Measurements from ENCODE around the gene RSRC1.
"Not testable (repeated sequence)": the region's sequence is repeated elsewhere in the genome, so short reads cannot be mapped to it uniquely, and the experiment has no call there.

Gene RSRC1

DNA sequence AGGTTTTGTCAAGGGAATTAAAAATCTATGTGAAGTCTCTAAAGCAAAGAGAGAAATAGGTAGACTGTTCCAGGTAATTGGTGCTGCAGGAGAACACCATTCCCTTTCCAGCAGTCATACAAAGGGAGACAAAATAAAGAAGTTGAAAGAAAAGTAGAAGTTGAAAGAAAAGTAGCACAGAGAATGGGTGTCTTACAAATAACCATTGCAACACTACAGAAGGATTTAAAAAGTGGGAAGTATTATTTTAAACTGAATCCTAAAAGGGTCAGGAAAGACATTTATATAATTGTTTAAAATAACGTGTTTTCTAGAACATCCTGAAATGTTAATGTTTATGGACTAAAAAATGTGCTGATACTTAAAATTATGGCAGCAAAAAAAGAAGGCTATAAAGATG lies 223.8 kb downstream of the RSRC1 start:
- DNase-seq, result no peak

DNA sequence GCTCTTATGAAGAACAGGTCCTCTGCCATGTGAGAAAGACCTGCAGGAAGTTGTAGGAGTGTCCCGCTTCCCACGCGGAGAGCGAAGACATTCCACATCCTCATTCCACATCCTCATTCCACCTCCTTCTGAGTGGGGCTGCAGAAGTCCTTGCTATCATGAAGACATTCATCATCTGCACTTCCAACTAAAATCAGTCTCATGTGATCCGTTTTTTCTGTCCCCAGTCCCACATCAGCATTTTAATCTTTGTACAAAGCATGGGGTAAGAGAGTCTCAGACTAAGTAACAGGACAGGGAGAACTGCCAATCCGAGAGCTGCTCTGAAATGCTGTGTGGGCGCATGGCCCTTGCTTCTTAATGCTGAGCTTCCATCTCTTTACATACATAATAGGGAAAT lies 227.2 kb downstream of the RSRC1 start:
- DNase-seq, result no peak

DNA sequence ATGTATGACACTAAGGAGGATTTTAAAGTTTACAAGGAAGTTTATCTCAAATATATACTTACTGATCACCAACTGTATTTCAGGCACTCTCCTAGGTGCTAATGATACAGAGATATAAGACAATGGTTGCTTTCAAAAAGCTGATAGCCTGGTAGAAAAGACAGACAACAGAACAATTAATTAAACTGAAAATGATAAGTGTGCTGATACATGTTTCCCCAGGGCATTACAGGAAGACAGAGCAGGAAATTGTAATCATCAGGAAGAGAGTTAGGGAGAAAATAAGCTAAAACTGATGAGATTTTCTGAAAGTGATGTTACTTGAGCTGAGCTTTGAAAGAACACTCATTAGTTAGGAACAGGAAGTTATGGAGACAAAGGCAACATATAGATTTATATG lies 229.7 kb downstream of the RSRC1 start:
- no peak for DNase-seq

DNA sequence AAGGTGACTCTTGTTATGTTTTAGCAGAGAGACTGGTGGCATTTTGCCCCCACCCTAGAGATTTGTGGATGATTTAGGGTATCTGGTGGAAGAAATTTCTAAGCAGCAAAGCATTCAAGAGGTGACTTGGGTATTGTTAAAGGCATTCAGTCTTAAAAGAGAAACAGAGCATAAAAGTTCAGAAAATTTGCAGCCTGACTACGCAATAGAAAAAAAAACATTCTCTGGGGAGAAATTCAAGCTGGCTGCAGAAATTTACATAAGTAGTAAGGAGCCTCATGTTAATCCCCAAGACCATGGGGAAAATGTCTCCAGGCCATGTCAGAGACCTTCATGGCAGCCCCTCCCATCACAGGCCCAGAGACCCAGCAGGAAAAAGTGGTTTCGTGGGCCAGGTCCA lies 231.1 kb downstream of the RSRC1 start:
- not testable (repeated sequence) for DNase-seq

DNA sequence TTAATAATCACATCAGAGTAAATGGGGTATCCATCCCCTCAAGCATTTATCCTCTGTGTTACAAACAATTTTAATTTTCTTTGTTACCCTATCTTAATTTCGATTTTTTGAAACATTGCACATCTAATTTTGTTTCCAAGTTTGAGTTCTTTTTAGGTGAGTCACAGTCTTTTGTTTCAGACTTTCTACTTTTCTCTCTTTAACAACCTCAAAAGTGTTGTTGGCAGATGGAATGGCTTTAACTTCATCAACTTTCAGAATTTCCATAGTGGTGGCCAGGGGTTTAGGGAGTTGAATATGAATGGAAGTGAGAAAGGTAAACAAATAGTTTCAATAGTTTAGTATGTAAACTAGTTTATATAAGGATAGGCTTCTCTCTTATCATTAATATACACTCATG lies 238.1 kb downstream of the RSRC1 start:
- DNase-seq, result no peak

DNA sequence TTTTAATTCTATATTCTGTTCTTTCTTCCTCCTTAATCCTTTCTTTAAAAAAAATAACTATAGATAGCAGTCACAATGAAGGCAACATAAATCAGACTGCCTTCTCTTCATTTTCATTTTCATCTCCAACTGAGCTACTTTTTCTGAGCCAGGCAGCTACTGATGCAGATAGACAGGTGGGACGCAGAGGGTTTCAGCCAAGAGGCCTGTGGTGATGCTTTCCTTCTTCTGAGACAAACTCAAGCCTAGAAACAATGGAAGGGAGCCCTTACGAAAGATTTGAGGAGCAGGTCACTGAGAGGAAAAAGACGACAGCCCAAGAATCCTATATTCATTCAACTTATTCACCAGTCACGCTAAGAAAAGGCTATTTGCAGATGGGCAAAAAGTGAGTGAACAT lies 241.1 kb downstream of the RSRC1 start:
- no peak for DNase-seq

DNA sequence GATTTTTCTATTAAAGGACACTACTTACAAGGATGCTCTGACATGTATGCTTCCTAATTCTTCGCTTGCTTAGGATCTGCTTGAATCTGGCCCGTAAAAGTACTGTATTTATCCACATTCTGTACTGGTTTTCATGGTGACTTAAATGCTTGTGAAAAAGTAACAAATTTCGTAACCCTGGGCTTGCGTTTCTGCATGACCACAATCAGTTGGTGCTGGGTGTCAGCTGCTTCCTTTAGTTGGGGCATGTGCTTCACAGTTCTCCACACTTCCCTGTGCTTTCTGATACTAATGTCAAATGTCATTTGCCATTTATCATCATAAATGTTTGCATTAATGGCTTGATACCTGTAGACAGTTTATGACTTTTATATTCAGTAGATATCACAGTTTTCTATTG lies 242.7 kb downstream of the RSRC1 start:
- no peak for DNase-seq

DNA sequence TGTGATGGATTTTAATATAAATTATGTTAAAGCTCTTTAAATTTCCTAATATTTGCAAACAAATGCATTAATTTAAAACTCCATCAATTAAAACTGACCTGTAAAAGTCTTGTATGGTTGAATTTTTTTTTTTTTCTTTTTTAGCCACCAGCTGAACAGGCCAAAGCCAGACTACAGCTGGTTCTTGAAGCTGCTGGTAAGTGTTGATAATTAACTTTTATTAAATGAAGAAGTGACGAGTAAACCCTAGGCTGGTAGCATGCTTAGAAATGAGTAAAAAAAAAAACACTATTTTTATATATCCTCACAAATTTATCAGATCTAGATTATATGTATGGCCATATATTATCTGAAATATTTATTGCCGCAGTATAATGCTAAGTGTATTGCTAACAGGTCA lies 244.8 kb downstream of the RSRC1 start:
- no peak for DNase-seq

DNA sequence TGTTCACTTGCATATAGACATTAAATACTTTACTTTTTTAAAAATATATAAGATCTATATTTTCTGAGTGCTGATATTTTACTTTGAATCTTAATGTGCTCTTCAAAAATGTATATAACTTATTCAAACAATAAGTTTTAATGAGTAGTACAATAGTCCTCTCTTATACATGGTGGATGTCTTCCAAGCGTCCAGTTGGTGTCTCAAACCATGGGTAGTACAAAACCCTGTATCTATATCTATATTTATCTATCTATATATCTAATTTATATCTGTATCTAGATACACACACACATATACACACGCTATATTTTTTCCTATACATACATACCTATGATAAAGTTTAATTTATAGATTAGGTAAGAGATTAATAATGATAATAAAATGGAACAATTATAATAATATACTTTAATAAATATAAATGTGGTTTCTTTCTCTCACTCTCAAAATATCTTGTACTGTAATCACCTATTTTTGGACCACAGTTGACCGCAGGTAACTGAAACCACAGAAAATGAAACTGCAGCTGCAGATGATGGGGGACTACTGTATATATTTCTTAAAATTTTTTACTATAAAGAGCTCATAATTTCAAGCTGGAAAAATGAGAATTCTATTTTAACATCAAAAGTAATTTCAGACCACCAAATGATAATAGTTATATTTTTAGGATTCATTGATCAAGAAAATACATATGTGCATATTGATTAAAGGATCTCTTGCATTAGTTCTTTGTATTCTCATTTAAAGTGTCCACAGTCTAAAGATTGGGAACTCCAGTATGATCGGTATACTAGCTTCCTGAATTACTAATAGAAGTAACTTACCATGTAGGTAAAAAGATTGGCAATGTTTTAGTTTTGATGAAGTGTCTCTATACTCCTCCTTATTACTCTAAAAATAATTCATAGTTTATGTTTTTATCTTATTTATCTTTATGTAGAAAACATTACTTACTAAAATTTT lies 246.0 kb downstream of the RSRC1 start:
- DNase-seq, result no peak

DNA sequence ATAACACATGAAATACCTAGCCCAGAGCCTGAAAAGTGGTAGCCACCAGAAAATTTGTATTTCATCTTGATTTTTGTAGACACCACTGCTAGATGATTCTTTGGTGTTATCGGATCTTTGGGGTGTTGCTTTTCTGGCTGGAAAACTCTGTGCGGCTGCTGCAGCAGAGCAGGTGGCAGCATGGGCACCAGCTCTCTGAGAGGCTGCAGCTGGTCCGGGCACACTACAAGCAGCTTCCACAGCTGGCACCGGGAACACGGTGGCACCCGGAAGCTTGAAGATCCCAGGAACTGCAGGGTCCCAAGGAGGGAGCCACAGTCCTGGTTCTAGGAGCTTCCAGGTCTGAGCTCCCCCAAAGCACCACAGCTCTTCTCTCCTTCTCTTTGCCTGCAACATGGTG lies 249.4 kb downstream of the RSRC1 start:
- no peak for DNase-seq

DNA sequence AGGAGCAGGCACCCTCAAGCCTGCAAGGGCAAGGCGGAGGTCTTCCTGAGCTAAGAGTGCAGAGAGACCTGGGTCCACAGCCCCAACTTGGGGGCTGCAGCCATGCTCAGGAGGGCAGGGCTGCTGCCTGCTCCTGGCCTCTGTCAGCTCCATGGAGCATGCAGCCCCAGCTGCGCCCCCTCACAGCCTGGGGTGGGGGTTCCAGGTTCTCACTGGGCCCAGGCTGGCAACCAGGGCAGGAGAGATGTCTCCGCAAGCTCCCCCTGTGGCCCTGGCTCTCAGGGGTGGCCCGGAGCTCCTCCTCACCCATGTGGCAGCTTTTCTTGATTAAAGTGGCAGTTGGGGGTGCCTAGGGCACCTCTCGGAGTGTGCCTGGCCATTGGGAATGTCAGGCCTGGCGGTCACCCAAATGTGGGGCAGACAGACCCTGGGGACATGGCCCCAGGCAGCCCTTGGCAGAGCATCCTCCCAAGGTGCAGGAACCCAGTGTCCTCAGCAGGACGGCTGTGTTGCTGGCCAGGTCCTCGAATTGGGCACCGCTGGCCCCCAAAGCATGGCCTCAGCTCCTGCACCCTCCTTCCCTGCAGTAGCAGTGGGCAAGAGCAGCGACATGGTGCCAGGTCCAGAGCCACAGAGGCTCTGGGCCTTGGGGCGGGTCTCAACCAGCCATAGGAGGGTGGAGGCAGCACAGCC lies 251.0 kb downstream of the RSRC1 start:
- no peak for DNase-seq

DNA sequence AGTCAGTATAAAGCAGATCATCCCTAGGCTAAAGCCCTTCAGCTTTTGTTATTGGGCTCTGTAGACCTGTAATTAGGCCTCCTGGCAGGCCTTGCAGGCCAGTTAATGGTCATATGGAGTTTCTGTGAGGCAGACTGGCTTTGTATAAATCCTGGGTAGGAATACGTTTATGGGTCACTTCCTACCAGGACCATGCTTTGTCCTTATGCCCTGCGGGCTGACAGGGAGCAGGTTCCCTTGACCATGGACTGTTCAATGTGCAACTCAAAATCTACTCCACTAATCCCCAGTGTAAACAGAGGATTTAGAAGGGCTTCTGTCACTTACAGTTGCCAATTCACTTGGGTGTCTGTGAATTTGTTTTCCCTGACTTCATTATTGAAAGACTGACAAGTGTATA lies 258.4 kb downstream of the RSRC1 start:
- no peak for DNase-seq

DNA sequence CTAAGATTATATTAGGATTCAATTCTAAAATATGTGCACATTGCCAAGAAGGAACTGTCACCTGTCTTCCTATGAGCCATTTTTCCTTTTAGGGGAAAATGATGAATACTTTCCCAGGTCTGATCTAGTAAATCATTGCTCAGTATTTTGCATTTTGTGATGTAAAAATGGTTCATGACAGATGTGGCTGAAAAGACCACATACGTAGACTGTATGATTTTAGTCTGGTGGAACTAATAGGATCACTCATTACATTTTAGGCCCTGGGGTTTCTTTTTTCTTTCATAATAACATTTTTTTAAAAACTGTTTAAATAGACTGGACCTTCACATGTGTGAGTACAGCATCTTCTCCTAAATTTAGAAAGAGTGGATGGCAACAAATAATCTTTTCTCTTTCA lies 259.4 kb downstream of the RSRC1 start:
- no peak for DNase-seq

DNA sequence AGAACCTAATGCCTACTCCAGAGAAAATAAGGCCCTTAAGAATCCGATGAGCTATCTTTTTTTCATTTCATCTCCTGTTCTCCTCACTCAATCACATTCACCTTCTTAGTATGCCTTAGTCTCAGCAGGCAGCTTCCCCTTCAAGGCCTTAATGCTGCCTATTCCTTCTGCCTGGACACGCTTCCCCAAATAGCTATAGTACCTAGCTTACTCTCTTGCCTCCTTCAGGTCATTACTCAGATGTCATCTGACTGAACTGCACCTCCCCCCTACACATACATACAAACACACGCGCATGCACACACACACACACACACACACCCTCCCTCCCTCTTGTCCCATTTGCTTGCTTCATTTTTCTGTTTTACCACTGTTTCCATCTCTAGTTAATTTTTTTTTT lies 269.6 kb downstream of the RSRC1 start:
- DNase-seq, result no peak

DNA sequence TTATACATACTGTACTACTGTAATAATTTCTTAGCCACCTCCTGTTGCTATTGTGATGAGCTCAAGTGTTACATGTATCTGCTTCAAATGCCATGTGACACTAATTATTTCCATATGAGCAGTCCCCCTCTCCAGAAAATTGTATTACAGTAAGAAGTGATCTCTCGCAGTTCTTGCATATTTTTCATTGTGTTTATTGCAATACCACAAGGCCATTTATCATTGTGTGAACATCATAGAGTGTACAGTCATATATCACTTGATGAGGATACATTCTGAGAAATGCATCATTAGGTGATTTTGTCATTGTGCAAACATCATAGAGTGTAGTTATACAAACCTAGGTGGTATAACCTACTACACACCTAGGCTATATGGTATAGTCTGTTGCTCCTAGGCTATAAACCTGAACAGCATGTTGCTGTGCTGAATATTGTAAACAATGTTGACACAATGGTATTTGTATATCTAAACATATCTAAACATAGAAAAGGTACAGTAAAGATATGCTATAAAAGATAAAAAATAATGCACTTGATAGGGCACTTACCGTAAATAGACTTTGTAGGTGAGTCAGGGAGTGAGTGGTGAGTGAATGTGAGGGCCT lies 271.5 kb downstream of the RSRC1 start:
- no peak for DNase-seq

DNA sequence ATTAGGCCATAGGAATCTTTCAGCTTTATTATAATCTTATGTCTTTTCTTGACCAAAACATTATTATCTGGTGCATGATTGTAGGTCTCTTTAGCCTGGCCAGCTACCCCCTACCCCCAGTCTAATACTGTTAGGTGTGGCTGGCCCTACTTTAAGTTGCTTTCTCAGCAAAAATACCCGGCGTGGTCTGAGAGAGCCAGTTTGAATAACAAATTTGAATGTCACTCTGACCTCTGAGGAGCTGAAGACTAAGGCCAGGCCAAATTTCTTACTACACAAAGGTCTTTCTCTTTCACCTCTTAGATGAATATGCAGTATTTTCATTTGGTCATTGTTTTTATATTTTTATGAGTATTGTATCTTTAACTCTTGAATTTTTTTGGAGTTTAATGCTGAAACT lies 272.6 kb downstream of the RSRC1 start:
- no peak for DNase-seq

DNA sequence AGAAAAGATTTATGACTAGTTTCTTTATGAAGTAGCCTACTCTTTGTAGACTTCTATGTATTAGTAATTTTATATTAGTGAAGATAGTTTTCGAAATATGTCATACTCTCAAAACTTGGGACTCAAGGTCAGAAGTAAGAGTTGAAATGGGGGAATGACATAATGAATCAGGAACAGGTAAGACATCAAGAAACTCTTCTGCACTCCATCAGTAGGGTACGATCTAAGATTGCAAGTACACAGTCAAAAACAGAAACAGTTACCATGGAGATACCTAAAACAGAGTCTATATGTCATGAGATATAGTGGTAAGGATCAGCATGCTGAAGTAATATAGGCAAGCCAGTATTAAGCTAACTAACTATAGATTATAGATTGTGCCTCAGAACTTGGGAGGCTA lies 274.1 kb downstream of the RSRC1 start:
- DNase-seq, result no peak

DNA sequence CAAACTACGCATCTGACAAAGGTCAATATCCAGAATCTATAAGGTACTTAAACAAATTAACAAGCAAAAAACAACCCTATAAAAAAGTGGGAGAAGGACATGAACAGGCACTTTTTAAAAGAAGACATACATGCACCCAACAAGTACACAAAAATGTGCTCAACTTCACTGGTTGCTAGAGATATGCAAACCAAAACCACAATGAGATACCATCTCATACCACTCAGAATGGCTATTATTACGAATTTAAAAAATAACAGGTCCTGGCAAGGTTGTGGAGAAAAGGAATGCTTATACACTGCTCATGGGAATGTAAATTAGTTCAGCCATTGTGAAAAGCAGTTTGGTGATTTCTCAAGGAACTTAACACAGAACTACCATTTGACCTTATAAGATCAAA lies 285.5 kb downstream of the RSRC1 start:
- DNase-seq, result no peak

DNA sequence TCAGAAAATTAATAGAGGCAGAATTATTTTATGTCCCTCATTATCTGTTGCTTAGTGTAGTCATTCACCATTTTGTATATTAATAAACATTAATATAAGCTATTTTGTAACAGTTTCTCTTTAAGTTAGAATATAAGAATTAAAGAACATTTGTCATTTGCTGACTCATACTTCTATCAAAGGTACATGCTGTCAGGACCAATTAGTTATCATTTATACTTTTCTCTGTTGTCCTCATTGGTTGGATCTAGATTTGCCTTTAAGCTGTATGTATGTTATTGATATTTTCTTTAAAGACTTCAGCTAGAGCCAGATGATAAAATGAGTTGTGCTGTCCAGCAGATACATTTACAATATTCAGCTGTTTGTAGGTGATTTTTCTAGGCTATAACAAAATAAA lies 292.7 kb downstream of the RSRC1 start:
- no peak for DNase-seq

DNA sequence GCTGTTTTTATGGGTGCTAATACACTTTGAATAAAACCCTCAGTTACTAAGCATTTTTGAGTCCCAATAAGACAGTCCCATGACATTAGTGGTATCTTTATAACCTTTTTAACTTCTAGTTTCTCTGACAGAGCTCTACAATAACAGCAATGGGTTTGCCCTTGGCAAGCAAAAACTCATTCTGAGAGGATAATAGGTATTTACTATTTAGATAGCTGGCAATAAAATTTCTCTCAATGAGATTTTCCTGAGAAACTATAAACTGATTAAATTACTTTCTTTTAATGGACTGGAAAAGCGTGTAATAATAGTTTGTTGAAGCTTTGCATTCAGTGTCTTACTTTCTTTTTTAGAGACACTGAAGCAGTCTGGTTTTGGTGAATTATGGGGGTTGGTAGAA lies 293.1 kb downstream of the RSRC1 start:
- no peak for DNase-seq

DNA sequence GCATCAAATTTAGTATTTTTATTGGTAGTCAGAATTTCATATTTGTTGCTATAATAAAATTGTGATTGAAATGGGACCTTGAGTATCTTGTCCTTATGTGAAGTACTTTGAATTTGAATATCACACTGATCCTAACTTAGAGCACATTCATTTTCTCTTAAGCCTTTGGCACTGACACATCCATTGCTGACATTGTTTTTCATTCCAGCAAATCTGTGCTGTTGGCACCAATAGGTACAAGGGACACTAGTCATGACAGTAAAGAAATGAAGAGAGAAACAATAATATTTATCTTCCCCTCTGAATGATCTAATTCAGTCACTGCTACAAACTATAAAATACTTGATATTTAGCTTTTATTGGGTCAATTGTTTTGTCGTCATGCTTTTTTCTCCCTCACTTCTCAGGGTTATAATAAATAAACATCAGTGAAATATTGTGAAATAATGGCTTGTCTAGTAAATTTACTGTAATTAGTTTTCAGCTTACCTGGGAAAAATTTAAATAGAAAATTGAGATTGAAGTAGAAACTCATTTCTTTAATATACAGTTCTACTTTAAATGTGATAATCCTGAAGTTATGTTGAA lies 294.3 kb downstream of the RSRC1 start:
- no peak for DNase-seq

DNA sequence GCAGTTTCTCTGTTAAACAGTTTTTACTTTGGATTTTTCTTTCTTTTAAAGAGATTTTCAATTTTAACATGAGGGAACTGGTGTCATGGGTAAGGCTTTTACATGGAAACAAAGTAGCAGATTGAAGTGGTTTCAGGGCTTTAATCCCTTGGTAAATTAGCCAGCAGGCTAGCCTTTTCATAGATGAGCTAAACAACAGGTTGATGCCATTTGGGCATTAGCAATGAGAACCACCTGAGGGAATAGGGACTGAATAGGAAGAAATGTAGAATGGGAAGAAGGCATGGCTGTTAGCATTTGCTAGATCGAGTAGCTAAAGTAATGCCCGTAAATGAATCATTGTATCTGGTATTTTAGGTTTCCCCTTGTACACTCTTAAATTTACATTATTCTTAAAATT lies 295.6 kb downstream of the RSRC1 start:
- DNase-seq, result no peak

DNA sequence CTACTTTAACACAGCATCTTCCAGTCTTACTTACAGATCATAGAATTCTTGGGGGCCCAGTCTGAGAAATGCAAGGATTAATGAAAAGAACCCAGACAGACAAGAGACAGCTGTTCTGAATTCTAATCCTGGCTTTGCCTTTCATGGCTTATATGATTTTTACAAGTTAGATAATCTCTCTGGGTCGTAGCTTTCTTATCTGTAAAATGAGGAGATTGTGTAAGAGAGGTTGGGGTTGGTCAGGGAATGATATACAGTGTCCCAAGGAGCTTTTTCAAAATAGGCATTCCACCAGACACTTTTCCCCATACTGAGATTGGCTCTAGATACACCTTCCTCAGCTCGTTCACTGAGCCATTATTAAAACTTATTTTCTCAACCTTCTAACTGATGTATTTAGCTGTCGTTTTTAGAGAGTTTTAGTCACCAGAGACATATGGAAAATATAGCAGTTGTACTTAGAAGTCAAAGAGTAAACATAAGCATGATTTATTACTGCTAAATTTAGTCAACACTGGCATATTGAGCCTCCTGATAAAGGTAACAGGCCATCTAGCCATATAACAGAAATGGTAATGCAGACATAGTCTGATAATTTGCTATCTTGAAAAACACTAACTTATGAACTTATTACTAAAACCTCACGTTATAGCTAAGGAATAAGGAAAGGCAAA lies 298.1 kb downstream of the RSRC1 start:
- no peak for DNase-seq
